Measurements from ENCODE around the gene VPS29. TPM values are rescaled to one million over a fixed set of nuclear protein-coding genes. Genes with fewer than 3 reads are reported as not detected.

VPS29 gene
- total RNA-seq, 4 donors from 2014 or later, result 94.0 to 188 (median 133) TPM

DNA sequence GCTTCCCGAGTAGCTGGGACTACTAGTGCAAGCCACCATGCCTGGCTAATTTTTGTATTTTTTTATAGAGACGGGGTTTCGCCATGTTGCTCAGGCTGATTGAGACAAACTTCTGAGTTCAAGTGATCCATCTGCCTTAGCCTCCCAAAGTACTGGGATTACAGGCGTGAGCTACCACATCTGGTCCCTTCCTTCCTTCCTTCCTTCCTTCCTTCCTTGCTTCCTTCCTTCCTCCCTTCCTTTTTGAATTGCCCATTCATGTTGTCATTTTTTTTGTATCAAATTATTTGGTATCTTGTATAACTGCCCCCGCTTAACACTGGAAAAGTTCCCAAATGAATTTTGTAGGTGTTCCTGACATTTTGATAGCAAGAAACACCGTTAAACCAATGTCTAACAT, 11.9 kb upstream of the VPS29 start:
- 76 to 85% methylated on average over 6 of the region's 6 CpGs for WGBS, 2 donors

DNA sequence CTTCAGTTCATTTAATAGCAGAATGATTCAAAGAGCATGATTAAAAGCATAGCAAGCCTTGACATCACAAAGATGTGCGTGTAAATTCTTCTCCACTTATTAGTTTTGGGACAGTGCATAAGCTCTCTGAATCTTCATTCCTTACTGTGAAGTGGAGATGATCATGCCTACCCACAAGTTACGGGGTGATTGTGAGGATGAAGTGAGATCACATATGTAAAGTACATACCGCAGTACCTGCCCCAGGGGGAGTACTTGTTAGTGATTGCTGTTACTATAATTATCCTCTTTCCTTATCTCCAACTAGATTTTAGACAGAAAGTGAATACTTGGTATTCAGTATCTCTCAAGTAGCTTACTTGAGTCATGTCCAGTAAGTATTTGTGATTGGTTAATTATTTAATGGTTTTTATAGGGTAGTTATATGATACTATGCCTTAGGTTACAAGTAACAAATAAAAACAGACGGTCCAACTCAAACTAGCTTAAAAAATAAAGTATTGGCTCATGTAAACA, 6.2 kb upstream of the VPS29 start:
- Histone ChIP-seq H3K9me3 (no peaks in the 10 kb centered on the region), H3K4me1 (peaks cover 0 to 4% of the 10 kb centered on the region in 2 donors), H3K4me3 (replicated peaks in 1 of 3) (no peak overlapping the region), H3K36me3 (no peaks in the 10 kb centered on the region), H3K27me3 (no peaks in the 10 kb centered on the region), H3K27ac (no peak overlapping the region)
- no peak for TF ChIP-seq POLR2A (IDR thresholded peaks at IDR 0.05)
- TF ChIP-seq, protein P1, sequence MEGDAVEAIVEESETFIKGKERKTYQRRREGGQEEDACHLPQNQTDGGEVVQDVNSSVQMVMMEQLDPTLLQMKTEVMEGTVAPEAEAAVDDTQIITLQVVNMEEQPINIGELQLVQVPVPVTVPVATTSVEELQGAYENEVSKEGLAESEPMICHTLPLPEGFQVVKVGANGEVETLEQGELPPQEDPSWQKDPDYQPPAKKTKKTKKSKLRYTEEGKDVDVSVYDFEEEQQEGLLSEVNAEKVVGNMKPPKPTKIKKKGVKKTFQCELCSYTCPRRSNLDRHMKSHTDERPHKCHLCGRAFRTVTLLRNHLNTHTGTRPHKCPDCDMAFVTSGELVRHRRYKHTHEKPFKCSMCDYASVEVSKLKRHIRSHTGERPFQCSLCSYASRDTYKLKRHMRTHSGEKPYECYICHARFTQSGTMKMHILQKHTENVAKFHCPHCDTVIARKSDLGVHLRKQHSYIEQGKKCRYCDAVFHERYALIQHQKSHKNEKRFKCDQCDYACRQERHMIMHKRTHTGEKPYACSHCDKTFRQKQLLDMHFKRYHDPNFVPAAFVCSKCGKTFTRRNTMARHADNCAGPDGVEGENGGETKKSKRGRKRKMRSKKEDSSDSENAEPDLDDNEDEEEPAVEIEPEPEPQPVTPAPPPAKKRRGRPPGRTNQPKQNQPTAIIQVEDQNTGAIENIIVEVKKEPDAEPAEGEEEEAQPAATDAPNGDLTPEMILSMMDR (IDR thresholded peaks at IDR 0.05), result no peak
- no peak for DNase-seq
- 91% methylated on average over 4 of the region's 4 CpGs for WGBS, 2 donors
- intact Hi-C loops (cut with DNase I), result no loop called here

More for the DNA sequence above, 11.9 kb upstream of the VPS29 start:
- Histone ChIP-seq H3K9me3 (no peaks in the 10 kb centered on the region), H3K4me1 (no peaks in the 10 kb centered on the region), H3K27ac (no peak overlapping the region), H3K36me3 (no peaks in the 10 kb centered on the region), H3K4me3 (replicated peaks in 1 of 3) (no peak overlapping the region), H3K27me3 (no peaks in the 10 kb centered on the region)
- intact Hi-C loops (cut with DNase I), result no loop called here
- no peak for DNase-seq
- no peak for TF ChIP-seq POLR2A (IDR thresholded peaks at IDR 0.05)
- TF ChIP-seq, protein P1 (IDR thresholded peaks at IDR 0.05), result no peak

DNA sequence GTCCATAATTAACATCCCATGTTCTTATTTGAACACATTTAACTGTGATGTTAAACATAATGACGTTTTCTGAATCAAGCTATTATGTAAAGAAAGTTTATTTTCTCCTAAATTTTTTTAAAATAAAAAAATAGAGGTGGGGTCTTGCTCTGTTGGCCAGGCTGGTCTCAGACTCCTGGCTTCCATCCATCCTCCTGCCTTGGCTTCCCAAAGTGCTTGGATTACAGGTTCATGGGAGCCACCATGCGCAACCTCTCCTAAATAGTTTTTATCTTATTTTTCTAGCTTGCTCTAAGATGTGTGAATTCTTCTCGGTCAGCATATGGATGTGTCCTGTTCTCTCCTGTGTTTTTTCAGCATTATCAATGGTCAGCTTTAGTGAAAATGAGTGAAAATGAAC, 3.4 kb upstream of the VPS29 start:
- 80 to 81% methylated on average over 3 of the region's 3 CpGs for WGBS, 2 donors
- TF ChIP-seq POLR2A (IDR thresholded peaks at IDR 0.05), result no peak
- TF ChIP-seq, protein P1 (IDR thresholded peaks at IDR 0.05), result no peak
- H3K4me3 ChIP-seq (replicated peaks in 1 of 3), result no peak overlapping the region
- DNase-seq, result no peak
- H3K27me3 ChIP-seq, result no peaks in the 10 kb centered on the region
- intact Hi-C loops (cut with DNase I), result no loop called here
- no peaks in the 10 kb centered on the region for H3K36me3 ChIP-seq
- H3K27ac ChIP-seq, result no peak overlapping the region
- peaks cover 10 to 13% of the 10 kb centered on the region in 2 donors for H3K4me1 ChIP-seq
- no peaks in the 10 kb centered on the region for H3K9me3 ChIP-seq

DNA sequence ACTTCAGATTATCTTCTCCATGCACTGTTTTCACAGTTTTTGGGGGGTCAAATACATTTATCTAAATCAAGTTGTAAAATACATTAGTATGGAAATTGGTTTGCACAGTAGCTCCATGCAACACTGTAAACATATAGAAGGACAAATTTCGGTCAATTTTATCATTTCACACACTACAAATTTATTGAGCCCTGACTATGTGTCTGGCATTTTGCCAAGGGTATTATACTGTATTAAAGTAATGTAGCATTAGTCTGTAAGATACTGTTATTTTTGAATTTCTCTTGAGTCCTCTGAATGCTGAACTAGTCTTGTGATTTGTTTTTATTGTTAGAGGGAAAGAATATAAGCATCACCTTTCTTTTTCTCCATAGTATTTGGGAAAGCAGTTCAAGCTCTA, 1.5 kb upstream of the VPS29 start:
- no peaks in the 10 kb centered on the region for H3K36me3 ChIP-seq
- no peaks in the 10 kb centered on the region for H3K27me3 ChIP-seq
- intact Hi-C loops (cut with DNase I), result loop anchor here (5.0 kb wide), 1 partner anchor 36 kb away; the partner anchor contains the start of genes FAM216A and GPN3
- no peaks in the 10 kb centered on the region for H3K9me3 ChIP-seq
- TF ChIP-seq, protein P1 (IDR thresholded peaks at IDR 0.05), result no peak
- TF ChIP-seq POLR2A (IDR thresholded peaks at IDR 0.05), result no peak
- H3K4me1 ChIP-seq, result peaks cover 13% of the 10 kb centered on the region in 2 donors
- H3K27ac ChIP-seq, result no peak overlapping the region
- no peak overlapping the region for H3K4me3 ChIP-seq (replicated peaks in 1 of 3)
- DNase-seq, result no peak
- WGBS, 2 donors, result 86 to 97% methylated on average over 1 of the region's 1 CpG

DNA sequence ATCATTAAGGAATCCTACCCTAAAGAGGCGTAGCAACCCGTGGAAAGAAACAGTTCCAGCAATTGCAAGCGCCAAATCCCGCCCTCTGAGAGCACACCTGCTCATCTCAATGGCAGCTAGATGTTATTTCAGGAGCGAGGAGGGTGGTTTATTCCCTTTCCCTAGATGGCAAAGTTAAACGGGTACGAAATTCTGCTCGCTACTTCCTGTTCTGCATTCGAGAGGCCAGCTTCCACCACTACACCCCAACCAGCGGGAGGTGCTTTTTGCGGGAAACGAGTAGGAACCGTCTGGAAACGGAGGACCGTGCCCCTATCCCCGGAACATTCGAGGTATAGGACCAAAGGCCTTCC, 536 bp downstream of the VPS29 start:
- peaks cover 9 to 13% of the 10 kb centered on the region in 2 donors for H3K4me1 ChIP-seq
- no peaks in the 10 kb centered on the region for H3K36me3 ChIP-seq
- peak overlapping the region; percentile 67 to 77 (median 71) for H3K4me3 ChIP-seq (replicated peaks in 1 of 3)
- no peaks in the 10 kb centered on the region for H3K9me3 ChIP-seq
- DNase-seq, result peak; percentile 55
- no peaks in the 10 kb centered on the region for H3K27me3 ChIP-seq
- WGBS, 2 donors, result 1% methylated on average over 8 to 17 of the region's 17 CpGs
- H3K27ac ChIP-seq, result peak overlapping the region; percentile 1 to 80 (median 77)
- intact Hi-C loops (cut with DNase I), result loop anchor here (5.0 kb wide), 1 partner anchor 34 kb away; the partner anchor contains the start of genes FAM216A and GPN3
- TF ChIP-seq POLR2A (IDR thresholded peaks at IDR 0.05), result no peak
- TF ChIP-seq, protein P1 (IDR thresholded peaks at IDR 0.05), result no peak
